K562 (cell line): Measurements from ENCODE around the gene MRPL55. TPM values are rescaled to one million over a fixed set of nuclear protein-coding genes. Genes with fewer than 3 reads are reported as not detected.
A peak's percentile ranks its signal among the peaks of the same experiment; 100 is the strongest.

Source experiments
- CREB3 ChIP-seq: fragments of 450-650 bp; conservative IDR thresholded peaks from 2 replicates; pipeline ENCODE4 v1.6.1; 2016; ENCODE audit warnings: missing genetic modification characterization, low read depth, mild to moderate bottlenecking, missing compliant biosample characterization, moderate library complexity
- DACH1 ChIP-seq: fragments of 450-650 bp; IDR thresholded peaks from 2 replicates; pipeline ENCODE4 v1.6.1; 2018; ENCODE audit not compliant: partially characterized antibody
- DLX4 ChIP-seq: fragments of 250-450 bp; sonication (Bioruptor Pico); IDR thresholded peaks from 2 replicates; pipeline ENCODE4 v1.6.1; 2021; ENCODE audit warnings: mild to moderate bottlenecking
- DMBX1 ChIP-seq: fragments of 250-450 bp; sonication (Bioruptor Pico); IDR thresholded peaks from 2 replicates; pipeline ENCODE4 v1.8.0; 2022; ENCODE audit warnings: inconsistent platforms, mild to moderate bottlenecking, moderate library complexity, borderline replicate concordance
- E2F4 ChIP-seq: sonication (generic); formaldehyde crosslinking; IDR thresholded peaks from 2 replicates; pipeline ENCODE4 v1.8.0; 2022; ENCODE audit warnings: mild to moderate bottlenecking, low read depth, missing genetic modification reagents
- FOXP1 ChIP-seq: sonication (generic); formaldehyde crosslinking; IDR thresholded peaks from 2 replicates; pipeline ENCODE4 v1.8.0; 2022; ENCODE audit warnings: mild to moderate bottlenecking, missing genetic modification reagents
- FUS ChIP-seq: fragments of 200-400 bp; formaldehyde crosslinking; optimal IDR thresholded peaks from 2 replicates; pipeline ENCODE3; 2017; ENCODE audit warnings: low read depth, low read length
- MTF1 ChIP-seq: fragments of 250-450 bp; sonication (Bioruptor Pico); IDR thresholded peaks from 2 replicates; pipeline ENCODE4 v1.9.0; 2021; ENCODE audit warnings: moderate library complexity, mild to moderate bottlenecking, inconsistent platforms, borderline replicate concordance
- NR2C1 ChIP-seq, 2 experiments: fragments of 450-650 bp; IDR thresholded peaks; 2 replicates each; pipeline ENCODE4 v1.6.1; 2017; ENCODE audit warnings: mild to moderate bottlenecking in 2 of 2, antibody characterized with exemption in 1 of 2, inconsistent platforms in 1 of 2, missing compliant biosample characterization in 1 of 2, missing genetic modification characterization in 1 of 2
- RBM22 ChIP-seq: fragments of 200-400 bp; formaldehyde crosslinking; IDR thresholded peaks from 2 replicates; pipeline ENCODE4 v1.6.1; 2018; ENCODE audit warnings: low read length, low read depth; ENCODE audit not compliant: poor library complexity, severe bottlenecking
- SLC30A9 ChIP-seq: fragments of 250-450 bp; sonication (Bioruptor Pico); IDR thresholded peaks from 2 replicates; pipeline ENCODE4 v1.8.0; 2022; ENCODE audit warnings: mild to moderate bottlenecking, moderate library complexity
- SMARCA4 ChIP-seq: fragments of 450-650 bp; IDR thresholded peaks from 2 replicates; pipeline ENCODE4 v1.6.1; 2016
- SMC3 ChIP-seq: conservative IDR thresholded peaks from 2 replicates; pipeline ENCODE4 v1.6.1; 2011; ENCODE audit warnings: low read depth, low read length, improper control_type of control experiment; ENCODE audit not compliant: insufficient read depth
- SREBF1 ChIP-seq: fragments of 150-350 bp; IDR thresholded peaks from 2 replicates; pipeline ENCODE4 v1.6.1; 2014; ENCODE audit warnings: antibody characterized with exemption, low read depth, low read length, borderline replicate concordance
- SRSF1 ChIP-seq: fragments of 200-400 bp; formaldehyde crosslinking; IDR thresholded peaks from 2 replicates; pipeline ENCODE4 v1.6.1; 2017; ENCODE audit warnings: mild to moderate bottlenecking, low read depth, low read length, moderate library complexity
- STAT5A ChIP-seq: IDR thresholded peaks from 2 replicates; pipeline ENCODE4 v1.6.1; 2012; ENCODE audit warnings: low read length, inconsistent platforms, borderline replicate concordance
- TCF3 ChIP-seq: sonication (generic); formaldehyde crosslinking; IDR thresholded peaks from 2 replicates; pipeline ENCODE4 v1.4.0; 2020; ENCODE audit warnings: mild to moderate bottlenecking, missing genetic modification reagents
- TSC22D4 ChIP-seq: fragments of 450-650 bp; IDR thresholded peaks from 2 replicates; pipeline ENCODE4 v1.6.1; 2016; ENCODE audit warnings: missing genetic modification characterization, missing biosample characterization, control low read depth
- USF1 ChIP-seq: sonication (generic); formaldehyde crosslinking; IDR thresholded peaks from 2 replicates; pipeline ENCODE4 v1.9.0; 2022; ENCODE audit warnings: mild to moderate bottlenecking, missing genetic modification reagents
- ZBTB7A ChIP-seq: IDR thresholded peaks from 2 replicates; pipeline ENCODE4 v1.6.1; 2011; ENCODE audit warnings: low read depth, mild to moderate bottlenecking, low read length, moderate library complexity, borderline replicate concordance; ENCODE audit not compliant: control insufficient read depth
- ZBTB9 ChIP-seq: fragments of 450-650 bp; formaldehyde crosslinking; IDR thresholded peaks from 2 replicates; pipeline ENCODE4 v1.4.0; 2020; ENCODE audit warnings: mild to moderate bottlenecking, moderate library complexity
- ZNF212 ChIP-seq: fragments of 450-650 bp; formaldehyde crosslinking; IDR thresholded peaks from 2 replicates; pipeline ENCODE4 v1.4.0; 2020; ENCODE audit warnings: mild to moderate bottlenecking
- ZNF263 ChIP-seq: sonication (generic); formaldehyde crosslinking; IDR thresholded peaks from 2 replicates; pipeline ENCODE4 v1.8.0; 2022; ENCODE audit warnings: mild to moderate bottlenecking, missing genetic modification reagents, borderline replicate concordance
- ZNF41 ChIP-seq: fragments of 250-450 bp; sonication (Bioruptor Pico); conservative IDR thresholded peaks from 2 replicates; pipeline ENCODE4 v1.4.0; 2020; ENCODE audit warnings: mild to moderate bottlenecking
- polyA plus RNA-seq, 8 experiments: library from polyadenylated mRNA; depleted of rRNA in 4 of 8; stranded (reverse) in 5 of 8; unstranded in 3 of 8; fragments of >200 nt; fragmentation: Nextera tagmentation in 2 of 8; fragmentation: Illumina TruSeq in 1 of 8; extraction: Ambion mirVana in 2 of 8; extraction: Trizol in 1 of 8; gene quantifications; 2 replicates each; pipeline versions ENCODE4 v1.2.1 to v1.2.3, GENCODE V29; 2011 to 2014; ENCODE audit warnings: inconsistent platforms in 1 of 8, missing spikeins in 1 of 8
- total RNA-seq, 7 experiments: library from RNA; depleted of rRNA in 6 of 7; stranded (reverse); fragments of >200 nt in 6 of 7; fragmentation: Illumina TruSeq in 2 of 7; extraction: Trizol in 2 of 7; gene quantifications; 2 replicates each; pipeline versions ENCODE4 v1.2.1 to v1.2.3, GENCODE V29; 2011 to 2021; ENCODE audit warnings: low replicate concordance in 1 of 7

MRPL55 gene
- total and polyA plus RNA-seq, 9 of the 15 experiments (the other 6 are each of a cell fraction or from before 2014, with no cell fraction given) = 34.9 to 228 (median 81.0) TPM

- TF ChIP-seq ZNF212 (CRISPR knock-in tag) = no peak
- TF ChIP-seq DACH1 = no peak
- TF ChIP-seq SMARCA4 = no peak
- TF ChIP-seq SMC3 = no peak
- TF ChIP-seq STAT5A = no peak; the same call in 1 of the 2 replicates
- TF ChIP-seq SLC30A9 (CRISPR knock-in tag) = no peak
- no peak for TF ChIP-seq RBM22
- TF ChIP-seq NR2C1 (IDR thresholded peaks at IDR 0.05) = no peak
- no peak for TF ChIP-seq NR2C1 (tag; IDR thresholded peaks at IDR 0.05)
- TF ChIP-seq ZBTB7A = 0 out of 2 replicates have a peak, but pooled peaks have one; percentile 28
- TF ChIP-seq SRSF1 = no peak
- TF ChIP-seq CREB3 (tag) = no peak
- TF ChIP-seq E2F4 (CRISPR knock-in tag) = no peak
- no peak for TF ChIP-seq FUS
- TF ChIP-seq SREBF1 = no peak
- no peak for TF ChIP-seq USF1 (CRISPR knock-in tag)
- TF ChIP-seq ZBTB9 (CRISPR knock-in tag) = no peak
- TF ChIP-seq ZNF41 (CRISPR knock-in tag) = no peak
- no peak for TF ChIP-seq ZNF263 (CRISPR knock-in tag)
- TF ChIP-seq MTF1 (CRISPR knock-in tag) = no peak
- peak; percentile 54; the same call in 1 of the 2 replicates for TF ChIP-seq FOXP1 (CRISPR knock-in tag)
- TF ChIP-seq DLX4 (CRISPR knock-in tag) = no peak
- no peak for TF ChIP-seq TSC22D4 (tag)
- TF ChIP-seq DMBX1 (CRISPR knock-in tag) = no peak
- peak; percentile 85 for TF ChIP-seq TCF3
Measured at GRCh38 chr1:228085287-228085951, 23.7 kb downstream of the MRPL55 start (continued).
